ENCODE results near the gene KIF21B. TPM values are rescaled to one million over a fixed set of nuclear protein-coding genes. Genes with fewer than 3 reads are reported as not detected.

Gene KIF21B
- total and polyA plus RNA-seq, 2 of the 8 experiments (the other 6 are each of a cell fraction or from before 2014, with no cell fraction given) = 10.8 to 26.5 TPM

GRCh38 chr1:201024625-201024998, 1.1 kb upstream of the KIF21B start (continued):
- TF ChIP-seq TCF12 (IDR thresholded peaks at IDR 0.05; ENCODE audit: low read depth, low read length) = no peak
